Measurements from ENCODE around the gene GPR68. TPM values are rescaled to one million over a fixed set of nuclear protein-coding genes. Genes with fewer than 3 reads are reported as not detected.

The GPR68 gene
- total RNA-seq, 1 donor from 2014 or later, result 0.58 TPM

DNA sequence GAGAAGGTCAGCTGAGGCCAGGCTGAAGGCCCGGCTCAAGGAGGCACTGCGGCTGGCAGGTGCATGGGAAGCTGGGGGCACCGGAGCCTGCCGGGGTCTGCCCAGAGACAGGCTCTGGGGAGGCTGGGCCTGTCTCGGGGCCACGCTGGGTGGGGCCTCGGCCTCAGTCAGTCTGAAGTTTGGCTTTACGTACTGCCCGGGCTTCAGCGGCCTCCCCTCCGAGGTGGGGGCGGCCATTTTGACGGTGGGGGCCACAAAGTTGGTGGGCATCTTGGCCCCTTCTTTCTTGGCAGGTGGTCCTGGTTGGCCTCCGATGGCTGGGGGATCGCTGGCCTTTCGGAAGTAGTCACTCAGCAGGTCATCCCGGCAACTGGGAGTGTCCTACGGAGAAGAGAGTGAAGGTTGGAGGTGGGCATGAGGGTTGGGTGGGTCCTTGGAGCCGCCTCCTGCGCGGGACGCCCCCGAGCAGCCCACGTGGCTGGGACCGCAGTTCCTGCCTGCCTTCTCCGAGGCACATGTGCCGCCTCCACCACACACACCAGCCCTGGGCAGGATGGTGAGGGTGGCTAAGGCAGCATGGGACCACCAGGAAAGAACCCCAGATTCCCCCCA, 28.9 kb upstream of the GPR68 start:
- Mint-ChIP-seq H3K27me3 (no peaks in the 10 kb centered on the region), H3K27ac (no peak overlapping the region), H3K4me1 (ENCODE audit: unreplicated experiment) (peaks cover 12% of the 10 kb centered on the region), H3K9me3 (no peaks in the 10 kb centered on the region), H3K36me3 (peaks cover 7% of the 10 kb centered on the region), H3K4me3 (no peak overlapping the region)
- DNase-seq (ENCODE audit: extremely low spot score, unreplicated experiment), result no peak
- TF ChIP-seq, protein P1, sequence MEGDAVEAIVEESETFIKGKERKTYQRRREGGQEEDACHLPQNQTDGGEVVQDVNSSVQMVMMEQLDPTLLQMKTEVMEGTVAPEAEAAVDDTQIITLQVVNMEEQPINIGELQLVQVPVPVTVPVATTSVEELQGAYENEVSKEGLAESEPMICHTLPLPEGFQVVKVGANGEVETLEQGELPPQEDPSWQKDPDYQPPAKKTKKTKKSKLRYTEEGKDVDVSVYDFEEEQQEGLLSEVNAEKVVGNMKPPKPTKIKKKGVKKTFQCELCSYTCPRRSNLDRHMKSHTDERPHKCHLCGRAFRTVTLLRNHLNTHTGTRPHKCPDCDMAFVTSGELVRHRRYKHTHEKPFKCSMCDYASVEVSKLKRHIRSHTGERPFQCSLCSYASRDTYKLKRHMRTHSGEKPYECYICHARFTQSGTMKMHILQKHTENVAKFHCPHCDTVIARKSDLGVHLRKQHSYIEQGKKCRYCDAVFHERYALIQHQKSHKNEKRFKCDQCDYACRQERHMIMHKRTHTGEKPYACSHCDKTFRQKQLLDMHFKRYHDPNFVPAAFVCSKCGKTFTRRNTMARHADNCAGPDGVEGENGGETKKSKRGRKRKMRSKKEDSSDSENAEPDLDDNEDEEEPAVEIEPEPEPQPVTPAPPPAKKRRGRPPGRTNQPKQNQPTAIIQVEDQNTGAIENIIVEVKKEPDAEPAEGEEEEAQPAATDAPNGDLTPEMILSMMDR (conservative IDR thresholded peaks at IDR 0.05), result no peak

GRCh38 chr14:91272341-91273272, 28.1 kb upstream of the GPR68 start:
- Mint-ChIP-seq H3K36me3 (peaks cover 7% of the 10 kb centered on the region), H3K27ac (peak overlapping the region; percentile 59), H3K9me3 (no peaks in the 10 kb centered on the region), H3K4me1 (ENCODE audit: unreplicated experiment) (peaks cover 12% of the 10 kb centered on the region), H3K4me3 (no peak overlapping the region), H3K27me3 (no peaks in the 10 kb centered on the region)
- TF ChIP-seq, protein P1 (conservative IDR thresholded peaks at IDR 0.05), result no peak
- DNase-seq (ENCODE audit: extremely low spot score, unreplicated experiment), result no peak

GRCh38 chr14:91271639-91272038, 27.1 kb upstream of the GPR68 start:
- H3K4me1 Mint-ChIP-seq (ENCODE audit: unreplicated experiment), result peaks cover 12% of the 10 kb centered on the region
- no peak overlapping the region for H3K27ac Mint-ChIP-seq
- H3K27me3 Mint-ChIP-seq, result no peaks in the 10 kb centered on the region
- H3K36me3 Mint-ChIP-seq, result peaks cover 7% of the 10 kb centered on the region
- H3K4me3 Mint-ChIP-seq, result no peak overlapping the region
- DNase-seq (ENCODE audit: extremely low spot score, unreplicated experiment), result no peak
- H3K9me3 Mint-ChIP-seq, result no peaks in the 10 kb centered on the region
- TF ChIP-seq, protein P1 (conservative IDR thresholded peaks at IDR 0.05), result no peak

DNA sequence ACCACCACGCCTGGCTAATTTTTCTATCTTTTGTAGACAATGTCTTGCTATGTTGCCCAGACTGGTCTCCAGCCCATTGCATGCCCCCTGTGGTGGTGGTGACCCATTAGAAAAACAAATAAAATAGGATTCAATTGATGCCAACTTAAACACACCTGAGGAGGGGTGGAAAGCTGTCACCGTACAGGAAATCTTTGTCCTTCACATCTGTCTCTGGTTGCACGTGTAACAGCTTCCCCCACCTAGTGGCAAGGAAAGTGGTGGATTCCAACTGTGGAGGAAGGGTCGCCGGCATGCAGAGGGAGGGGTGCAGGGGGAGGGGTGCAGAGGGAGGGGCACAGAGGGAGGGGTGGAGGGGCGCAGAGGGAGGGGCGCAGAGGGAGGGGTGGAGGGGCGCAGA, 26.1 kb upstream of the GPR68 start:
- Mint-ChIP-seq H3K9me3 (no peaks in the 10 kb centered on the region), H3K27me3 (peaks cover 5% of the 10 kb centered on the region), H3K4me1 (ENCODE audit: unreplicated experiment) (peaks cover 12% of the 10 kb centered on the region), H3K27ac (no peak overlapping the region), H3K4me3 (no peak overlapping the region), H3K36me3 (peaks cover 3% of the 10 kb centered on the region)
- no peak for DNase-seq (ENCODE audit: extremely low spot score, unreplicated experiment)
- TF ChIP-seq, protein P1 (conservative IDR thresholded peaks at IDR 0.05), result no peak

DNA sequence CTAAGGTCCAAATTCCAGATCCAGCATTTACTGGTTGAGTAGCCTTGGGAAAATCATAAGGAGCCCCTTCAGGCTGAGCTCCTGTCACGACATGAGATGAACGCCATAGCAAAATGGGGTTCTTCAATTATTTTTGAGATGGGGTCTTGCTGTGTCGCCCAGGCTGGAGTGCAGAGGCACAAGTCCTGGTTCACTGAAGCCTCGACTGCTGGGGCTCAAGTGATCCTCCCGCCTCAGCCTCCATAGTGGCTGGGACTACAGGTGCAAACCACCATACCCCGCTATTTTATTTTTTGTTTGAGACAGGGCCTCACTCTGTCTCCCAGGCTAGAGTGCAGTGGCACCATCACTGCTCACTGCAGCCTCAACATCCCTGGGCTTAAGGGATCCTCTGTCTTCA, 25.7 kb upstream of the GPR68 start:
- Mint-ChIP-seq H3K36me3 (peaks cover 3% of the 10 kb centered on the region), H3K9me3 (no peaks in the 10 kb centered on the region), H3K27ac (no peak overlapping the region), H3K4me1 (ENCODE audit: unreplicated experiment) (peaks cover 16% of the 10 kb centered on the region), H3K4me3 (no peak overlapping the region), H3K27me3 (peaks cover 9% of the 10 kb centered on the region)
- no peak for DNase-seq (ENCODE audit: extremely low spot score, unreplicated experiment)
- TF ChIP-seq, protein P1 (conservative IDR thresholded peaks at IDR 0.05), result no peak

Data from type B pancreatic cell (in vitro differentiated cells).